Measurements from ENCODE around the gene ALDOC. TPM values are rescaled to one million over a fixed set of nuclear protein-coding genes. Genes with fewer than 3 reads are reported as not detected.

The ALDOC gene
- total and polyA plus RNA-seq, 2 donors (not counting 1 experiment from before 2014, with no cell fraction given), result 91.3 to 111 TPM

GRCh38 chr17:28567604-28568003 is 9.1 kb downstream of the ALDOC start:
- no peaks in the 10 kb centered on the region for H3K27me3 ChIP-seq (ENCODE audit: control insufficient read depth, insufficient read depth, low read length)
- peaks cover 12% of the 10 kb centered on the region for H3K79me2 ChIP-seq (ENCODE audit: control insufficient read depth, insufficient read depth, low read length)
- no peak overlapping the region for H3K4me2 ChIP-seq (ENCODE audit: extremely low read depth, insufficient read depth, low read length)
- no peaks in the 10 kb centered on the region for H3K9me3 ChIP-seq (ENCODE audit: control insufficient read depth, insufficient read depth, low read depth, low read length)
- TF ChIP-seq CTCF (conservative IDR thresholded peaks at IDR 0.05 in 1 of 2, IDR thresholded peaks at IDR 0.05 in 1 of 2; ENCODE audit: low read depth in 1 of 2, low read length in 2 of 2), result no peak
- no peak for TF ChIP-seq EZH2 (IDR thresholded peaks at IDR 0.05; ENCODE audit: low read length, missing control alignments)
- H4K20me1 ChIP-seq (ENCODE audit: control insufficient read depth, extremely low read depth, insufficient read depth, low read length), result no peaks in the 10 kb centered on the region
- H3K27ac ChIP-seq (ENCODE audit: insufficient read depth, low read length), result no peak overlapping the region
- H3K4me1 ChIP-seq (ENCODE audit: control insufficient read depth, extremely low read depth, insufficient read depth, low read length), result peaks cover 7% of the 10 kb centered on the region
- H3K4me3 ChIP-seq (replicated peaks in 1 of 4; ENCODE audit: control extremely low read depth in 1 of 4, insufficient read depth in 1 of 4, low read depth in 3 of 4, low read length in 4 of 4), result no peak overlapping the region
- no peak overlapping the region for H3K9ac ChIP-seq (ENCODE audit: insufficient read depth, low read length)
- DNase-seq (ENCODE audit: low read depth in 2 of 2), result no peak
- H3K36me3 ChIP-seq (ENCODE audit: control insufficient read depth, insufficient read depth, low read length), result no peaks in the 10 kb centered on the region
- no peak overlapping the region for H2AFZ ChIP-seq (ENCODE audit: low read length)

- TF ChIP-seq CTCF (conservative IDR thresholded peaks at IDR 0.05 in 1 of 2, IDR thresholded peaks at IDR 0.05 in 1 of 2; ENCODE audit: low read depth in 1 of 2, low read length in 2 of 2), result no peak
- no peak for TF ChIP-seq EZH2 (IDR thresholded peaks at IDR 0.05; ENCODE audit: low read length, missing control alignments)
- no peak overlapping the region for H3K27ac ChIP-seq (ENCODE audit: insufficient read depth, low read length)
- no peaks in the 10 kb centered on the region for H3K79me2 ChIP-seq (ENCODE audit: control insufficient read depth, insufficient read depth, low read length)
- H3K36me3 ChIP-seq (ENCODE audit: control insufficient read depth, insufficient read depth, low read length), result peaks cover 9% of the 10 kb centered on the region
- no peaks in the 10 kb centered on the region for H3K27me3 ChIP-seq (ENCODE audit: control insufficient read depth, insufficient read depth, low read length)
- H4K20me1 ChIP-seq (ENCODE audit: control insufficient read depth, extremely low read depth, insufficient read depth, low read length), result no peaks in the 10 kb centered on the region
- H3K9ac ChIP-seq (ENCODE audit: insufficient read depth, low read length), result no peak overlapping the region
- H3K9me3 ChIP-seq (ENCODE audit: control insufficient read depth, insufficient read depth, low read depth, low read length), result no peaks in the 10 kb centered on the region
- H2AFZ ChIP-seq (ENCODE audit: low read length), result no peak overlapping the region
- no peak overlapping the region for H3K4me2 ChIP-seq (ENCODE audit: extremely low read depth, insufficient read depth, low read length)
- peak; percentile 24 to 69 for DNase-seq (ENCODE audit: low read depth in 2 of 2)
- peaks cover 7% of the 10 kb centered on the region for H3K4me1 ChIP-seq (ENCODE audit: control insufficient read depth, extremely low read depth, insufficient read depth, low read length)
- no peak overlapping the region for H3K4me3 ChIP-seq (replicated peaks in 1 of 4; ENCODE audit: control extremely low read depth in 1 of 4, insufficient read depth in 1 of 4, low read depth in 3 of 4, low read length in 4 of 4)
These were observed 13.2 kb downstream of the ALDOC start for GRCh38 chr17:28563475-28563874.

GRCh38 chr17:28555022-28555421 is 21.7 kb downstream of the ALDOC start:
- H3K79me2 ChIP-seq (ENCODE audit: control insufficient read depth, insufficient read depth, low read length), result no peaks in the 10 kb centered on the region
- H3K9me3 ChIP-seq (ENCODE audit: control insufficient read depth, insufficient read depth, low read depth, low read length), result no peaks in the 10 kb centered on the region
- H3K27me3 ChIP-seq (ENCODE audit: control insufficient read depth, insufficient read depth, low read length), result no peaks in the 10 kb centered on the region
- peaks cover 3% of the 10 kb centered on the region for H3K4me1 ChIP-seq (ENCODE audit: control insufficient read depth, extremely low read depth, insufficient read depth, low read length)
- H3K36me3 ChIP-seq (ENCODE audit: control insufficient read depth, insufficient read depth, low read length), result peaks cover 19% of the 10 kb centered on the region
- H3K4me3 ChIP-seq (replicated peaks in 1 of 4; ENCODE audit: control extremely low read depth in 1 of 4, insufficient read depth in 1 of 4, low read depth in 3 of 4, low read length in 4 of 4), result no peak overlapping the region
- H3K4me2 ChIP-seq (ENCODE audit: extremely low read depth, insufficient read depth, low read length), result no peak overlapping the region
- DNase-seq (ENCODE audit: low read depth in 2 of 2), result no peak
- H3K27ac ChIP-seq (ENCODE audit: insufficient read depth, low read length), result no peak overlapping the region
- no peaks in the 10 kb centered on the region for H4K20me1 ChIP-seq (ENCODE audit: control insufficient read depth, extremely low read depth, insufficient read depth, low read length)
- H3K9ac ChIP-seq (ENCODE audit: insufficient read depth, low read length), result no peak overlapping the region
- TF ChIP-seq EZH2 (IDR thresholded peaks at IDR 0.05; ENCODE audit: low read length, missing control alignments) (no peak), CTCF (conservative IDR thresholded peaks at IDR 0.05 in 1 of 2, IDR thresholded peaks at IDR 0.05 in 1 of 2; ENCODE audit: low read depth in 1 of 2, low read length in 2 of 2) (no peak)
- no peak overlapping the region for H2AFZ ChIP-seq (ENCODE audit: low read length)

All from fibroblast of lung (primary cell).